HG03039 (cell line): ENCODE results near the gene NPTN.
"Not testable (repeated sequence)": the region's sequence is repeated elsewhere in the genome, so short reads cannot be mapped to it uniquely, and the experiment has no call there.

Experiments used
- ATAC-seq: cut with Tn5 transposase; IDR thresholded peaks from one replicate; pipeline ENCODE4 v1.9.1; 2021; ENCODE audit warnings: mild to moderate bottlenecking, moderate library complexity; ENCODE audit not compliant: unreplicated experiment

NPTN gene

GRCh38 chr15:73602446-73602843 lies 30.7 kb downstream of the NPTN start:
- ATAC-seq: no peak

DNA sequence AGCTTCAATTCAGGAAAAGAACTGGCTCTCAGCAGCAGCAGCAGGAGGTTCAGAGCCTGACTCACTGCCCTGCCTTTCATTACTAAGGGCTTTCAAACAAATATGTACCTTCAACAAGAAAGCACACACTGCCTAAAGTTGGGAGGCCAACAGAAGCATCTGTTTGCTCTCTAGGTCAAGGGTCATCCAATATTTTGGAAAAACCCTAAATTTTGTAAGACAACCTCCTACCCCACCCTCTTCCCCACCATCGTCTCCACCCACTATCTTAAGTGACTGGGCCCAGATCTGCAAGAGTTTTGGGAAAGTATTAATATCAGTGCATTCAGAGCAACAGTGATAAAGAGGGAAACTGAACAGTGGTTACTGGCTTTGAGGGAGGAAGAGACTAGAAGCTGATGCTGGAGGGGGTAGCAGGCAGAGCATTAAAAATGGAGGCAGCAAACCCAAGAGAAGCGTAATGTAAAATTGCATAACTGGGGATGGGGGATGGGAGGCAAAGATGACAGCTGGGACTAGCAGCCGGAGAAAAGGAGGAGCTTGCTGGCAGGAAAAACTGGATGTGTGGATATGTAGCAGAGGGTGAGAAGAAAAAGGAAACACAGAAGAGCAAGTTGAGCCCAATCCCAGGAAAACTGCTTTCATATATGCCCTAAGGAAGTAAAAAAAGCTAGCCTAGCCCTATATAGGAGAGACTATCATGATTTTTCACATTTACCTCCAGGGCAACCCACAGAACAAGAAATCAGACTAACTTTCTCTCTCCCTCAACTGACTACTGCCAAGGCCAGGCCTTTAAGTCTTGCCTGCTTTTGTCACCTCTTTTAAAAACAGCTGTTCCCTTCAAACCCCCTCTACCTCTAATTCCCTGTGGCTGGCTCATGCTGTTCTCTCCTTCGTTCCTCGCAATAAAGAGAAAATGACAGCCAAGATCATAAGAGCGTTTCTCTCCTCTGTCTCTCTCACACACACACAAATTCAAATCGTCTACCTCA lies 31.4 kb downstream of the NPTN start:
- ATAC-seq: no peak

- ATAC-seq: no peak
Measured at GRCh38 chr15:73600413-73601335, 32.5 kb downstream of the NPTN start.

DNA sequence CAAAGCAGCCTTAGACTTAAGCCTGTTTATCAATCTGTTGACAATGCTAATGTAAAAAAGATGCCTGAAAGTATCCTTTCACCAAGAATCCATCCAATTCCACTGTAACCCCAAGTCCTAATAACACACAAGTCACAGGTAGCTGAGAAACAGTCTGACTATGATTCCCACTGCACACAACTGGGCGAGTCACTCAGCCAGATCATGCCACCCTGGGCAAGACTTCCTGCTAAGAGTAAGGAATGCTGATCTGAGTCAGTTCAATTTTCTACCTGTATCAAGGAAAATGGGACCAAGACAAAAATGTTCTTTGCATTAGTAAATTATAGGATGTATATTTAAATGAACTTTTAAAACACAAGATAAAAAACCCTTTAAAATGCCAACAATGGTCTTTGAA lies 33.3 kb downstream of the NPTN start:
- no peak for ATAC-seq

GRCh38 chr15:73598530-73599160 lies 34.5 kb downstream of the NPTN start:
- no peak for ATAC-seq

- no peak for ATAC-seq
Measured at GRCh38 chr15:73597036-73597638, 36.1 kb downstream of the NPTN start.

- no peak for ATAC-seq
Measured at GRCh38 chr15:73596174-73596573, 37.0 kb downstream of the NPTN start.

DNA sequence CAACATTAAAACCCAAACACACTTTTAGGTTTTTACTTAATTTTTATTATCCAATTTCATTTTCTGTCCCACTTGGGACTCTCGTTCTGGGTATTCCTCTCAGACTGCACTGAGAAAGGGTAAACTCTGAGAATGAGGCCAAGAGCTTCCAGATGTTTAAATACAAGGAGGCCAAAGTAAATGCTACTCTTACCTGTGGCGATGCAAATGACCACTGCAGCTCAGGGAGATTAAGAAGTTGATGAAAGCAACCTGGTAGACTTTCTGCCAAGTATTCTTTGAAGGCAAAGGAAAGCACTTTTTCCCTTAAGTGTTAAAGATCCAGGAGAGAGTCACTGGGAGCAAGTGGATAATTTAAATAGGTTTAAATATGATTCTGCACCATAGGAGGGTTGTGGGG lies 39.1 kb downstream of the NPTN start:
- no peak for ATAC-seq

GRCh38 chr15:73593304-73594074 lies 39.7 kb downstream of the NPTN start:
- ATAC-seq: no peak

- ATAC-seq: no peak
Measured at GRCh38 chr15:73590263-73590662, 42.9 kb downstream of the NPTN start.

DNA sequence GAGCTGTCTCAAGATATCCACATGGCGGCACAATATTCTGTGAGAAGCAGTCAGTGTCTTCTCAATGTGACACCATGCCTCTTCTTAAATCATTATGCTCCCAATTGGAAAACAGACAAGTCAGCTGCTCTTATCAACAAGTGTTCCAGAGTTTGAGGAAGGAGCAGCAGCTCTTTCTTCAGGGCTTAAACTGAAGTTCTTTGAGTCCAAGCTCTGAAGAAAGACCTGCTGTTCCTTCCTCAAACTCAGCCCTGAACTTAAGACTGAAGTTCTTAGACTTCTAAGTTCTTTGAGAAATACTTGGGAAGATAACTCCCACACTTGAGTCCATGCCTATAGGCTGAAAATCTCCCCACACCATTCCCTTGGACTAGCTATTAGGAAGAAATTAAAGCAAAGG lies 43.4 kb downstream of the NPTN start:
- ATAC-seq: no peak

GRCh38 chr15:73585871-73586654 lies 47.1 kb downstream of the NPTN start:
- ATAC-seq: no peak

DNA sequence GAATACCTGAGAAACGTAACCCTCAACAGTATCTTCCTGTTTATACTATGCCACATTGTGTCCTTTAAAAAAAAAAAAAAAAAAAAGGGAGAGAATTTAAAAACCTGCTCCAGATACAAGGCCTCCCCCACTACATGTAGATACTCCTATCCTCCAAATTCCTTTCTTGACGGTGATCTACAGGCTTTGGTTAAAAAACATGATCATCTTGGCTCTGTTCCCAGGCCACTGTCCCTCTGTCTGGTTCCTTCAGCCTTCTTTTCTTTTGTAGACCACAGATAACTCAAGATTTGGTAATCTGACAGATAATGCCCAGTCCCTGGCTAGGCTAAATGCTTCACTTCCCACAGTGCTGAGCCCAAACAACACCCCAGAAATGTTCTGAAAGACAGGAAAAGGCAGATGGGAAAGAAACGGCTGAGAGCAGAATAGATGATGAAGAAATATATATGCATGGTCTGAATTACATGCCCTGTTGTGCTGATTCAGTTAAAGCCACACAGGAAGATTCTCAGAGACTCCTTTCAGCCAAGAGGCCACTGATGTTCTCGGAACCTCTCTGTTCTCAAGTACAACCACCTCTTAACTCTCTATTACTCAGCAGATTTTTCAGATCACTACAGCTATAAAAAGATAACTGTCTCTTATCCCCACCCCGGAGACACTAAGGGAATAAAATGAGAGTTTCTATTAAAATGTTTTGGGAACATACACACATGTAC lies 48.3 kb downstream of the NPTN start:
- ATAC-seq: no peak

GRCh38 chr15:73583544-73583943 lies 49.6 kb downstream of the NPTN start:
- ATAC-seq: no peak

DNA sequence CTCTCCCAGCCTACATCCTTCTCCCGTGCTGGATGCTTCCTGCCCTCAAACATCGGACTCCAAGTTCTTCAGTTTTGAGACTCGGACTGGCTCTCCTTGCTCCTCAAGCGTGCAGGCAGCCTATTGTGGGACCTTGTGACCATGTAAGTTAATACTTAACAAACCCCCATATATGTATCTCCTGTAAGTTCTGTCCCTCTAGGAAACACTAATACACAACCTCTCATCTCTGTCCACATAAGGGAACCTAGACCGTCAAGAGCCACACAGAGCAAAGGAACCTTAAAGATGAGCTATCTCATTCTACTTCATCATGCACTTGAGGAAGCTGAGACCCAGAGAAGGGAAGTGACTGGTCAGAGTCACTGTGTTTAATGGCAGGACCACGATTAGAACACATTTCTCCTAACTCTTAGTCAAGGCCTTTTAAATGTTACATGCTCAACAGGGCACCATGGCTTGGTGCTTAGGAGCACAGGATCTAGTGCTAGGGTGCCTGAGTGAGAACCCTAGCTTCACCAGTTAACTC lies 50.3 kb downstream of the NPTN start:
- no peak for ATAC-seq

- ATAC-seq: no peak
Measured at GRCh38 chr15:73578026-73578425, 55.2 kb downstream of the NPTN start.

DNA sequence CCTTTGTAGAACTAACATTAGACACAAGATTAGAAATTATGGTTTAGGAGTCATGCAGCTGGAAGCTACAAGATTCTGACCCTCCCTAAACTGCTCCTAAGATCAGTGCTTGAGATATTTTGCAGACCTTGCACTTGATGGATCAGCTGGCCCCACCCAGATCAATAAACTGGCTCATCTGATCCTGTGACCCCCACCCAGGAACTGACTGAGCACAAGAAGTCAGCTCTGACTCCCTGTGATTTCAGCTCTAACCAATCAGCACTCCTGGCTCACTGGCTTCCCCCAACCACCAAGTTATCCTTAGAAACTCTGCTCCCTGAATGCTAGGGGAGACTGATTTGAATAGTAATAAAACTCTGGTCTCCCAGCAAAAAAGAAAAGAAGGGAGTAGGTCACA lies 55.6 kb downstream of the NPTN start:
- ATAC-seq: not testable (repeated sequence)

DNA sequence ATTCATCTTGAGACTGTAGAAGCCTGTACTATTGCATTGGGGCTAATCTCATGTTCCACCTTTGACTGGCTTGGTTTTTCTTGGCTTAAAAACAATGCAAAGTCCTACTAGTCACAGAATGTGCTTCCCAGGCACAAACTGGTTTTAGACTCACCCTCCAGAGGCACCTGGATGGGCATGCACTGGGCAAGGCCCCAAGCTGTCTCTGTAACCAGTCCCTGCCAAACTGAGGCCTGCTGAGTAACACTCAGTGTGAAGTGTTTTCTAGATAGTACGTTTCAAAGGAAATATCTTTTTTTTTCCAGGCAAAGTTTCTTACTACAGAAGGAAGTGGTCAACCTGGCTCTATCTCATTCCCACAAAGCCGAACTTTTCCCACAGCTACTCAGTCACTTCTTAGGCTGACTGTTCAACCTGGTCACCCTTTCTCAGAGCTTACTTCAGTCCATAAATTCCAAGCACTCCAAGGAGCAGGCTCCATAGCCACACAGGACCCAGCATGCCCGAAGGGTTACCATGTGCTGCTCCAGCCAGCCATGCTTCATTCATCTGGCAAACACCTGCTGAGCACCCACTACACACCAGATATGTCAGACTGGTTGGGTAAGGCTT lies 57.4 kb downstream of the NPTN start:
- ATAC-seq: no peak
